BJ (cell line): ENCODE measurements around the gene EDEM2. TPM values are rescaled to one million over a fixed set of nuclear protein-coding genes. Genes with fewer than 3 reads are reported as not detected.
"Not testable (repeated sequence)": the region's sequence is repeated elsewhere in the genome, so short reads cannot be mapped to it uniquely, and the experiment has no call there.

Source experiments
- CTCF ChIA-PET: fragments of 350-600 bp; formaldehyde crosslinking; extraction: SDS; loops from one replicate; lab custom pipeline; 2021; ENCODE audit warnings: antibody characterized with exemption, inconsistent platforms; lab: Yijun Ruan, JAX
- POLR2A ChIA-PET: fragments of 300-600 bp; sonication (Branson Sonifier 250); formaldehyde crosslinking; extraction: SDS; loops from one replicate; lab custom pipeline; 2021; ENCODE audit warnings: antibody characterized with exemption; lab: Charles Lee
- DNase-seq: peaks from one replicate; pipeline ENCODE4 v3.0.0-alpha.2; 2011; ENCODE audit warnings: low read depth
- H3K27me3 ChIP-seq: 2 replicates; pipeline ENCODE4 v1.6.0; 2011; ENCODE audit warnings: low read length; ENCODE audit not compliant: control insufficient read depth, insufficient read depth
- H3K36me3 ChIP-seq: 2 replicates; pipeline ENCODE4 v1.5.1; 2011; ENCODE audit warnings: low read length; ENCODE audit not compliant: control insufficient read depth, insufficient read depth
- H3K4me3 ChIP-seq: 2 replicates; pipeline ENCODE4 v1.5.1; 2011; ENCODE audit warnings: low read depth, mild to moderate bottlenecking, control low read depth, low read length
- CTCF ChIP-seq: IDR thresholded peaks from 2 replicates; pipeline ENCODE4 v1.5.1; 2011; ENCODE audit warnings: low read depth, mild to moderate bottlenecking, control low read depth, inconsistent platforms, low read length, moderate library complexity; ENCODE audit not compliant: insufficient read depth
- polyA plus RNA-seq: library from polyadenylated mRNA; depleted of rRNA; stranded (reverse); fragments of >200 nt; gene quantifications from 2 replicates; pipeline ENCODE4 v1.2.3, GENCODE V29; 2011

The EDEM2 gene
- polyA plus RNA-seq, 1 experiment, result 24.7 TPM

- TF ChIP-seq CTCF, result no peak
- no peak for DNase-seq
- POLR2A ChIA-PET, result no interaction called here
- H3K27me3 ChIP-seq, result no peaks in the 10 kb centered on the region
- no peaks in the 10 kb centered on the region for H3K36me3 ChIP-seq
- H3K4me3 ChIP-seq, result no peak overlapping the region
- CTCF ChIA-PET, result no interaction called here
Measured at GRCh38 chr20:35167787-35168186, 20.7 kb upstream of the EDEM2 start.

GRCh38 chr20:35166242-35166830, 19.2 kb upstream of the EDEM2 start:
- no peak for DNase-seq
- Histone ChIP-seq H3K4me3 (no peak overlapping the region), H3K27me3 (0 out of 2 replicates have a peak, but pooled peaks cover 2% of the 10 kb centered on the region), H3K36me3 (no peaks in the 10 kb centered on the region)
- TF ChIP-seq CTCF, result no peak
- POLR2A ChIA-PET, result interaction anchor here (0.5 kb wide), 1 partner anchor 263 kb away, joined by 5 read pairs; no protein-coding TSS in a partner anchor
- CTCF ChIA-PET, result interaction anchor here (0.9 to 1.0 kb wide), 3 partner anchors 9 to 19 kb away, joined by 3 to 4 read pairs (median 3); partner anchors contain the start of gene EDEM2

GRCh38 chr20:35165221-35166185, 18.4 kb upstream of the EDEM2 start:
- POLR2A ChIA-PET, result interaction anchor here (0.5 kb wide), 1 partner anchor 262 kb away, joined by 5 read pairs; no protein-coding TSS in a partner anchor
- TF ChIP-seq CTCF, result no peak

GRCh38 chr20:35164531-35164930, 17.4 kb upstream of the EDEM2 start:
- CTCF ChIA-PET, DNase-seq, POLR2A ChIA-PET, H3K27me3 ChIP-seq, H3K36me3 ChIP-seq, H3K4me3 ChIP-seq: not testable (repeated sequence)

More at GRCh38 chr20:35165221-35166185, 18.4 kb upstream of the EDEM2 start:
- Histone ChIP-seq H3K27me3 (0 out of 2 replicates have a peak, but pooled peaks cover 2% of the 10 kb centered on the region), H3K36me3 (no peaks in the 10 kb centered on the region), H3K4me3 (no peak overlapping the region)
- DNase-seq, result no peak
- CTCF ChIA-PET, result interaction anchor here (0.6 to 1.0 kb wide), 3 partner anchors 18 to 280 kb away, joined by 3 to 4 read pairs (median 3); partner anchors contain the start of gene EDEM2

GRCh38 chr20:35160341-35160740, 13.2 kb upstream of the EDEM2 start:
- H3K36me3 ChIP-seq, POLR2A ChIA-PET, H3K4me3 ChIP-seq, DNase-seq, CTCF ChIA-PET, H3K27me3 ChIP-seq: not testable (repeated sequence)

DNA sequence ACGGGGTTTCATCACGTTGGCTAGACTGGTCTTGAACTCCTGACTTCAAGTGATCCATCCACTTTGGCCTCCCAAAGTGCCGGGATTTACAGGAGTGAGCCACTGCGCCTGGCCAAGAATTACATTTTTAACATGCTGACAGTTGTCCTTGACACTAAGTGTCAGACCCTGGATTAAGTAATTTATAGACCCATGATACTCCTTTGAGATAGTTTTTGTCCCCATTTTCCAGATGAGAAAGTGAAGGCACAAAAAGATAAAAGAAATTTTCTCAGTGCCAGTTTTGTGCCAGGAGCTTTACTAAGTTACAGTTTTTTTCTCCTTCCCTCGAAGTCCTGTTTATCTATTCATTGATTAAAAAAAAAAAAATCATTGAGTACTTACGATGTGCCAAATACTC, 9.8 kb upstream of the EDEM2 start:
- no peak for DNase-seq
- POLR2A ChIA-PET, result no interaction called here
- CTCF ChIA-PET, result no interaction called here
- H3K36me3 ChIP-seq, result no peaks in the 10 kb centered on the region
- H3K4me3 ChIP-seq, result no peak overlapping the region
- TF ChIP-seq CTCF, result no peak
- peaks cover under 1% of the 10 kb centered on the region; the same call in 1 of the 2 replicates for H3K27me3 ChIP-seq
